SH-SY5Y (cell line): ENCODE results near the gene ATP5F1B.

Experiments
- GATA2 ChIP-seq: IDR thresholded peaks from 2 replicates; pipeline ENCODE4 v1.6.1; 2011; ENCODE audit warnings: mild to moderate bottlenecking, low read depth, low read length
- GATA3 ChIP-seq: IDR thresholded peaks from 2 replicates; pipeline ENCODE4 v1.6.1; 2011; ENCODE audit warnings: low read depth, mild to moderate bottlenecking, low read length, moderate library complexity

DNA sequence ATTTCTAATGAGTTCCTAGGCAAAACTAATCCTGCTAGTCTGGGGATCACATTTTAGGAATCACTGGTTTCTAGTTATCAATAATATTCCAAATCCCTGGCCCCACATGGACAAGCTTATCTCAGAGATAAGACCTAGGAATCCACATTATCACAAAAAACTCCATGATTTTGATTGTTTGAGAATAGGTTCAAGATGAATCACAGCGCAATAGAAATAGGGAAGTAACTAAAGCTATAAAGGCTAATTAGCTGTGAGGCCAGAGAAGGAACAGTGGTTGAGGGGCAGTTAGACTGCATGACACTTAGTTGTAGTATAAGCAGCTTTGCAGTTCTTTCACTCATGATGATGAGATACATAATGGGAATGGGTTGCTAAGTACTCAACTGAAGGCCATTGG, 13.1 kb upstream of the ATP5F1B start:
- TF ChIP-seq GATA2: no peak
- no peak for TF ChIP-seq GATA3
